ENCODE data around the gene C20orf144. TPM values are rescaled to one million over a fixed set of nuclear protein-coding genes. Genes with fewer than 3 reads are reported as not detected.

The C20orf144 gene
- polyA plus RNA-seq, 1 donor = 0.34 TPM

DNA sequence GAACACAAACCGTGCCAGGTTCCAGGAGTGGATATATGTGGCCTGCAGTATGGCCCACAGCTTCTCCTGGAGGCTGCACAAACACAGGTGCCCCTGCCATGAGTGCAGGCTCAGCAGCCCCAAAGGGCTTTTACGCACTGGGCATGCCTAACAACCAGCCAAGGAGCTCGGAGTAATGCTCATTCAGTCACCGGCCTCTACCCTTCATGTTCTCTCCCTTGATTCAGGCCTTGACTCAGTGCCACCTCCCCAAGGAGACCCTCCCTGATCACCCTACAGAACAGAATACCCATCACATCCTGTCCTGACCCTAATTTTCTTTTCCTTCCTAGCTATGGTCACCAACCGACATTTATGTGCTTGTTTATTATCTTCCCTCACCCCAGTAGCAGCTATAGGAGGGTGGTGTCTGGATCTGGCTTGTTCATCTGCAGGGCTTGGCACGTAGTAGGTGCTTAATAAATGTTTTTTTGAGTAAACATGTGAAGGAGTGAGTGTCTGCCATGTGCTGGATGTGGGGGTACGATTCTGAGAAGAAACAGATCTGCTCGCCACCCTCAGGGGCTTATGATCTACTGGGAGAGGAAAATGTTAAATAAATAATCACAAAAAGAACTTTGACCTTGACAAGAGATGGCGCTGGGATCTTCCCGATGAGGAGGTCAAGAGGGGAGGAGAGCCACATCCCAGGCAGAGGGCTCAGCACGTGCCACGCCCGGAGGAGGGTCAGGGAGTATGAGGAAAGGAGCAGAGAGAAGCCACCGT is 48.7 kb downstream of the C20orf144 start:
- H3K4me3 ChIP-seq (ENCODE audit: low read length) = no peak overlapping the region
- DNase-seq = no peak
- no peaks in the 10 kb centered on the region for H3K27me3 ChIP-seq (ENCODE audit: control insufficient read depth, insufficient read depth, low read length)
- peaks cover 42% of the 10 kb centered on the region for H3K36me3 ChIP-seq (ENCODE audit: control insufficient read depth, insufficient read depth, low read length)
- H3K4me1 ChIP-seq (ENCODE audit: control insufficient read depth, insufficient read depth, low read length) = no peaks in the 10 kb centered on the region
- no peaks in the 10 kb centered on the region for H3K9me3 ChIP-seq (ENCODE audit: control insufficient read depth, low read depth, low read length)
- 61% methylated on average over 2 of the region's 14 CpGs for WGBS (ENCODE audit: insufficient coverage, low lambda C conversion rate)
- H3K27ac ChIP-seq (ENCODE audit: low read length) = no peak overlapping the region

DNA sequence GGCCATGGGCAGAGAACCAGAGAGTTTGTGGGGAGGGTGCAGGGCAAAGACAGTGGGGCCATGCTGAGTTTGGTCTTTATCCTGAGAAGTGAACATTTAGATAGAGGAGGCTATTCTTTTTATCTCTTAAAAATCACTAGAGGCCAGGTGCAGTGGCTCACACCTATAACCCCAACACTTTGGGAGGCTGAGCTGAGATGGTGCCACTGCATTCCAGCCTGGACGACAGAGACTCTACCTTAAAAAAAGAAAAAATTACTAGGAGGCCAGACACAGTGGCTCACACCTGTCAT is 49.3 kb downstream of the C20orf144 start:
- H3K36me3 ChIP-seq (ENCODE audit: control insufficient read depth, insufficient read depth, low read length) = peaks cover 38% of the 10 kb centered on the region
- WGBS (ENCODE audit: insufficient coverage, low lambda C conversion rate) = no CpG with 5 or more reads among the region's 1 CpG
- H3K27ac ChIP-seq (ENCODE audit: low read length) = no peak overlapping the region

More for the DNA sequence above, 49.3 kb downstream of the C20orf144 start:
- Histone ChIP-seq H3K4me3 (ENCODE audit: low read length) (no peak overlapping the region), H3K27me3 (ENCODE audit: control insufficient read depth, insufficient read depth, low read length) (no peaks in the 10 kb centered on the region), H3K4me1 (ENCODE audit: control insufficient read depth, insufficient read depth, low read length) (no peaks in the 10 kb centered on the region), H3K9me3 (ENCODE audit: control insufficient read depth, low read depth, low read length) (no peaks in the 10 kb centered on the region)
- no peak for DNase-seq

Other genes with a start within 250 kb of the C20orf144 start
- gene SNTA1, start 218.6 kb upstream of the C20orf144 start, polyA plus RNA-seq = 9.2 TPM
- gene CBFA2T2, start 172.2 kb upstream of the C20orf144 start, polyA plus RNA-seq = 29.1 TPM
- 1.4 TPM for gene ACTL10, start 4.6 kb downstream of the C20orf144 start, polyA plus RNA-seq
- gene NECAB3, start 12.1 kb downstream of the C20orf144 start, polyA plus RNA-seq = 27.8 TPM
- gene E2F1, start 24.1 kb downstream of the C20orf144 start, polyA plus RNA-seq = 8.5 TPM
- 10.2 TPM for gene PXMP4, start 58.0 kb downstream of the C20orf144 start, polyA plus RNA-seq
- 3.3 TPM for gene ZNF341, start 69.7 kb downstream of the C20orf144 start, polyA plus RNA-seq
- gene CHMP4B, start 149.0 kb downstream of the C20orf144 start, polyA plus RNA-seq = 98.5 TPM